HUDEP-2 (cell line): ENCODE data around the gene SRRM2.

ENCODE experiments used
- DNase-seq, 76 experiments: peaks; one replicate each; lab custom pipeline; 2025; ENCODE audit not compliant: unreplicated experiment in 76 of 76; lab: John Stamatoyannopoulos, UW

Gene SRRM2

GRCh38 chr16:2737895-2738418 is 14.5 kb upstream of the SRRM2 start:
- DNase-seq: peak in 1 of 76 experiments; percentile 15

- DNase-seq: no peak
Measured at GRCh38 chr16:2738615-2739014, 13.8 kb upstream of the SRRM2 start.

GRCh38 chr16:2739625-2740430 is 12.6 kb upstream of the SRRM2 start:
- peak in 1 of 76 experiments; percentile 18 for DNase-seq

- DNase-seq: no peak
Measured at GRCh38 chr16:2740476-2740875, 12.0 kb upstream of the SRRM2 start.

- DNase-seq: no peak
Measured at GRCh38 chr16:2741168-2741567, 11.3 kb upstream of the SRRM2 start.

GRCh38 chr16:2742323-2743006 is 10.0 kb upstream of the SRRM2 start:
- no peak for DNase-seq

- DNase-seq: no peak
Measured at GRCh38 chr16:2743007-2743810, 9.2 kb upstream of the SRRM2 start.

GRCh38 chr16:2744711-2745110 is 7.7 kb upstream of the SRRM2 start:
- no peak for DNase-seq

- DNase-seq: no peak
Measured at GRCh38 chr16:2745116-2745890, 7.1 kb upstream of the SRRM2 start.

GRCh38 chr16:2745961-2746360 is 6.5 kb upstream of the SRRM2 start:
- DNase-seq: no peak

- DNase-seq: no peak
Measured at GRCh38 chr16:2748757-2749455, 3.5 kb upstream of the SRRM2 start.

GRCh38 chr16:2749476-2749875 is 3.0 kb upstream of the SRRM2 start:
- no peak for DNase-seq

- DNase-seq: no peak
Measured at GRCh38 chr16:2749936-2750335, 2.5 kb upstream of the SRRM2 start.

- DNase-seq: peak in 48 of 76 experiments; percentile 33 to 86 (median 70)
Measured at GRCh38 chr16:2751577-2752034, 832 bp upstream of the SRRM2 start.

- DNase-seq: peak in 70 of 76 experiments; percentile 34 to 92 (median 81)
Measured at GRCh38 chr16:2752850-2753732, 653 bp downstream of the SRRM2 start.

GRCh38 chr16:2753733-2754020 is 1.2 kb downstream of the SRRM2 start:
- no peak for DNase-seq

- DNase-seq: no peak
Measured at GRCh38 chr16:2755158-2755557, 2.7 kb downstream of the SRRM2 start.

GRCh38 chr16:2756288-2757015 is 4.0 kb downstream of the SRRM2 start:
- no peak for DNase-seq
